Motor neuron (in vitro differentiated cells): ENCODE data around the gene MAP7. TPM values are rescaled to one million over a fixed set of nuclear protein-coding genes. Genes with fewer than 3 reads are reported as not detected.
"Not testable (repeated sequence)": the region's sequence is repeated elsewhere in the genome, so short reads cannot be mapped to it uniquely, and the experiment has no call there.

ENCODE experiments used
- ATAC-seq, 8 experiments: fragments of 200-7000 bp; cut with Tn5 transposase; replicated peaks in 6 of 8; 2 replicates each; pipeline ENCODE4 v1.8.0; 2021; ENCODE audit warnings: mild to moderate bottlenecking in 8 of 8, moderate library complexity in 8 of 8
- H3K27ac ChIP-seq, 2 donors: fragments of 250-450 bp; sonication (Bioruptor Pico); 2 replicates each; pipeline ENCODE4 v1.9.0; 2021; ENCODE audit warnings: antibody characterized with exemption in 2 of 2, mild to moderate bottlenecking in 2 of 2, moderate library complexity in 1 of 2
- H3K4me1 ChIP-seq, 2 donors: fragments of 250-450 bp; sonication (Bioruptor Pico); replicated peaks in 1 of 2; 2 replicates each; pipeline ENCODE4 v1.6.1; 2021; ENCODE audit warnings: antibody characterized with exemption in 2 of 2, mild to moderate bottlenecking in 2 of 2, moderate library complexity in 1 of 2
- H3K4me3 ChIP-seq, 5 donors: fragments of 250-450 bp; sonication (Bioruptor Pico); 2 replicates each; pipeline ENCODE4 v1.9.0; 2021; ENCODE audit warnings: antibody characterized with exemption in 5 of 5, mild to moderate bottlenecking in 5 of 5, moderate library complexity in 4 of 5
- WGBS, 10 experiments: fragments of 450-650 bp; shearing (Covaris generic); methylation state at CpG; one replicate each; pipeline ENCODE4 v1.0.0; 2022; 5-methylcytosine and 5-hydroxymethylcytosine counted together
- in situ Hi-C, 9 experiments: fragments of 400-800 bp; cut with MboI; loops; one replicate each; pipeline ENCODE4 v1.15.0; 2021; ENCODE audit warnings: low sequenced_read_pairs in 9 of 9, low pct_unique_long_range_greater_than_20kb in 2 of 9; ENCODE audit not compliant: unreplicated experiment in 9 of 9
- total RNA-seq, 8 experiments: library from RNA; unstranded; fragments of 300-600 nt; gene quantifications; 2 replicates each; pipeline versions ENCODE4 v1.2.3 to v1.2.4, GENCODE V29; 2022

MAP7 gene
- total RNA-seq, 8 experiments from 2014 or later = 2.9 to 34.2 (median 12.3) TPM

GRCh38 chr6:136319732-136320131 is 230.5 kb downstream of the MAP7 start:
- in situ Hi-C loops = loop anchor here in 1 of 9 experiments (25.0 kb wide), 1 partner anchor 218 kb away; no protein-coding TSS in a partner anchor

GRCh38 chr6:136318676-136319075 is 231.5 kb downstream of the MAP7 start:
- H3K4me3 ChIP-seq = no peak overlapping the region
- in situ Hi-C loops = loop anchor here in 1 of 9 experiments (25.0 kb wide), 1 partner anchor 219 kb away; no protein-coding TSS in a partner anchor
- ATAC-seq = no peak
- H3K4me1 ChIP-seq = peaks cover 6% of the 10 kb centered on the region in 2 donors
- WGBS, 10 experiments = 0 to 90% (median 69%) methylated on average over 1 to 3 of the region's 4 CpGs; no CpG with 5 or more reads in 2 of the 10 experiments
- H3K27ac ChIP-seq = no peak overlapping the region

More at GRCh38 chr6:136319732-136320131, 230.5 kb downstream of the MAP7 start:
- no peak overlapping the region for H3K4me3 ChIP-seq
- H3K27ac ChIP-seq = no peak overlapping the region
- ATAC-seq = no peak
- peaks cover 16 to 17% of the 10 kb centered on the region in 2 donors for H3K4me1 ChIP-seq

- Histone ChIP-seq H3K4me1 (no peaks in the 10 kb centered on the region), H3K27ac (no peak overlapping the region), H3K4me3 (no peak overlapping the region)
- peak in 1 of 8 experiments; percentile 39 for ATAC-seq
- in situ Hi-C loops = loop anchor here in 1 of 9 experiments (25.0 kb wide), 1 partner anchor 219 kb away; no protein-coding TSS in a partner anchor
- 58 to 100% (median 73%) methylated on average over 1 to 4 of the region's 6 CpGs; no CpG with 5 or more reads in 4 of the 10 experiments for WGBS, 10 experiments
Measured at GRCh38 chr6:136317971-136318370, 232.3 kb downstream of the MAP7 start.

- Histone ChIP-seq H3K4me1 (no peaks in the 10 kb centered on the region), H3K4me3 (no peak overlapping the region), H3K27ac (no peak overlapping the region)
- 11 to 92% (median 50%) methylated on average over 1 to 5 of the region's 5 CpGs; no CpG with 5 or more reads in 1 of the 10 experiments for WGBS, 10 experiments
- peak in 7 of 8 experiments; percentile 50 to 96 (median 85) for ATAC-seq
- in situ Hi-C loops = loop anchor here in 1 of 9 experiments (25.0 kb wide), 1 partner anchor 220 kb away; no protein-coding TSS in a partner anchor
Measured at GRCh38 chr6:136317021-136317694, 233.1 kb downstream of the MAP7 start.

GRCh38 chr6:136315594-136315993 is 234.6 kb downstream of the MAP7 start:
- 60 to 100% (median 88%) methylated on average over 1 to 4 of the region's 4 CpGs for WGBS, 10 experiments
- in situ Hi-C loops = loop anchor here in 1 of 9 experiments (25.0 kb wide), 1 partner anchor 222 kb away; no protein-coding TSS in a partner anchor
- Histone ChIP-seq H3K4me1 (no peaks in the 10 kb centered on the region), H3K4me3 (no peak overlapping the region), H3K27ac (no peak overlapping the region)
- ATAC-seq = no peak

- no peaks in the 10 kb centered on the region for H3K4me1 ChIP-seq
- no peak for ATAC-seq
- 82 to 100% (median 96%) methylated on average over 2 to 3 of the region's 3 CpGs; no CpG with 5 or more reads in 1 of the 10 experiments for WGBS, 10 experiments
- no peak overlapping the region for H3K4me3 ChIP-seq
- in situ Hi-C loops = loop anchor here in 1 of 9 experiments (25.0 kb wide), 1 partner anchor 224 kb away; no protein-coding TSS in a partner anchor
- H3K27ac ChIP-seq = no peak overlapping the region
Measured at GRCh38 chr6:136312975-136313374, 237.2 kb downstream of the MAP7 start.

GRCh38 chr6:136309729-136310311 is 240.4 kb downstream of the MAP7 start:
- in situ Hi-C loops = loop anchor here in 1 of 9 experiments (25.0 kb wide), 1 partner anchor 227 kb away; no protein-coding TSS in a partner anchor
- WGBS, 10 experiments = 48 to 100% (median 87%) methylated on average over 1 of the region's 1 CpG; no CpG with 5 or more reads in 2 of the 10 experiments
- no peak overlapping the region for H3K4me3 ChIP-seq

GRCh38 chr6:136309171-136309570 is 241.1 kb downstream of the MAP7 start:
- Histone ChIP-seq H3K4me3 (no peak overlapping the region), H3K4me1 (peaks cover 2 to 4% of the 10 kb centered on the region in 2 donors), H3K27ac (no peak overlapping the region)
- 38 to 100% (median 83%) methylated on average over 1 to 3 of the region's 3 CpGs; no CpG with 5 or more reads in 1 of the 10 experiments for WGBS, 10 experiments
- ATAC-seq = no peak
- in situ Hi-C loops = loop anchor here in 1 of 9 experiments (25.0 kb wide), 1 partner anchor 228 kb away; no protein-coding TSS in a partner anchor

More at GRCh38 chr6:136309729-136310311, 240.4 kb downstream of the MAP7 start:
- peaks cover 2 to 4% of the 10 kb centered on the region in 2 donors for H3K4me1 ChIP-seq
- no peak for ATAC-seq
- no peak overlapping the region for H3K27ac ChIP-seq

- H3K4me3 ChIP-seq, H3K27ac ChIP-seq, H3K4me1 ChIP-seq, ATAC-seq: not testable (repeated sequence)
- in situ Hi-C loops = loop anchor here in 1 of 9 experiments (25.0 kb wide), 1 partner anchor 229 kb away; no protein-coding TSS in a partner anchor
- WGBS, 10 experiments = 43 to 80% (median 70%) methylated on average over 1 of the region's 1 CpG; no CpG with 5 or more reads in 6 of the 10 experiments
Measured at GRCh38 chr6:136308469-136308868, 241.8 kb downstream of the MAP7 start.

- Histone ChIP-seq H3K27ac (no peak overlapping the region), H3K4me3 (no peak overlapping the region), H3K4me1 (peaks cover 2 to 4% of the 10 kb centered on the region in 2 donors)
- peak in 2 of 8 experiments; percentile 34 to 41 for ATAC-seq
- in situ Hi-C loops = loop anchor here in 1 of 9 experiments (25.0 kb wide), 1 partner anchor 230 kb away; no protein-coding TSS in a partner anchor
Measured at GRCh38 chr6:136307351-136307750, 242.9 kb downstream of the MAP7 start.

GRCh38 chr6:136306466-136306865 is 243.8 kb downstream of the MAP7 start:
- in situ Hi-C loops = loop anchor here in 1 of 9 experiments (25.0 kb wide), 1 partner anchor 231 kb away; no protein-coding TSS in a partner anchor
- no peak overlapping the region for H3K27ac ChIP-seq
- WGBS, 10 experiments = 14 to 100% (median 57%) methylated on average over 1 of the region's 1 CpG; no CpG with 5 or more reads in 2 of the 10 experiments
- peaks cover 2 to 4% of the 10 kb centered on the region in 2 donors for H3K4me1 ChIP-seq
- ATAC-seq = peak in 5 of 8 experiments; percentile 73 to 99 (median 81)
- no peak overlapping the region for H3K4me3 ChIP-seq

GRCh38 chr6:136304410-136304809 is 245.8 kb downstream of the MAP7 start:
- no peak overlapping the region for H3K27ac ChIP-seq
- no peak for ATAC-seq
- in situ Hi-C loops = loop anchor here in 1 of 9 experiments (25.0 kb wide), 1 partner anchor 233 kb away; no protein-coding TSS in a partner anchor
- H3K4me3 ChIP-seq = no peak overlapping the region
- WGBS, 10 experiments = 33 to 100% (median 78%) methylated on average over 1 to 4 of the region's 4 CpGs; no CpG with 5 or more reads in 5 of the 10 experiments
- H3K4me1 ChIP-seq = peaks cover 2 to 4% of the 10 kb centered on the region in 2 donors
